A549 (cell line): ENCODE results near the gene HMCN1.

Source experiments
- CEBPB ChIP-seq, 2 experiments: fragments of >200 bp in 1 of 2; sonication (Bioruptor Twin) in 1 of 2; formaldehyde crosslinking in 1 of 2; IDR thresholded peaks; 2 replicates each; pipeline ENCODE4 v1.6.1; 2012 to 2016
- SMC3 ChIP-seq: fragments of >200 bp; sonication (Bioruptor Twin); formaldehyde crosslinking; IDR thresholded peaks from 3 replicates; pipeline ENCODE4 v1.6.1; 2018; ENCODE audit warnings: inconsistent platforms
- TF ChIP-seq, protein P1 (sequence below): fragments of >200 bp; sonication (Bioruptor Twin); formaldehyde crosslinking; IDR thresholded peaks from 3 replicates; pipeline ENCODE4 v1.5.1; 2016

DNA sequence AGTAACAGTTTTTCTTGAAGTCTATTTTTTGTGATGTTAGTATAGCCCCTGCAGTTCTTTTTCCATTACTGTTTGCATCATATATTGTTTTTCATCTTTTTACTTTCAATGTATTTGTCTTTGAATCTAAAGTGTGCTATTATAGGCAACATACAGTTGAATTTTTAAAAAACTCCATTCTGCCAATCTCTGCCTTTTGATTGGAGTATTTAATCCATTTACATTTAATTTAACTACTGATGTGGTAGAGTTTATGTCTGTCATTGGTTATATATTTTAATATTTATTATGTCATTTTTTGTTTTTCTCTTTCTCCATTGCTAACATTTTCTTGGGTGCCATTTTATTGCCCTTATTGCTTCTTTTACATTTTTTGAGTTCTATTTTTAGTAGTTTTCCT is 296.3 kb downstream of the HMCN1 start:
- TF ChIP-seq, protein P1, sequence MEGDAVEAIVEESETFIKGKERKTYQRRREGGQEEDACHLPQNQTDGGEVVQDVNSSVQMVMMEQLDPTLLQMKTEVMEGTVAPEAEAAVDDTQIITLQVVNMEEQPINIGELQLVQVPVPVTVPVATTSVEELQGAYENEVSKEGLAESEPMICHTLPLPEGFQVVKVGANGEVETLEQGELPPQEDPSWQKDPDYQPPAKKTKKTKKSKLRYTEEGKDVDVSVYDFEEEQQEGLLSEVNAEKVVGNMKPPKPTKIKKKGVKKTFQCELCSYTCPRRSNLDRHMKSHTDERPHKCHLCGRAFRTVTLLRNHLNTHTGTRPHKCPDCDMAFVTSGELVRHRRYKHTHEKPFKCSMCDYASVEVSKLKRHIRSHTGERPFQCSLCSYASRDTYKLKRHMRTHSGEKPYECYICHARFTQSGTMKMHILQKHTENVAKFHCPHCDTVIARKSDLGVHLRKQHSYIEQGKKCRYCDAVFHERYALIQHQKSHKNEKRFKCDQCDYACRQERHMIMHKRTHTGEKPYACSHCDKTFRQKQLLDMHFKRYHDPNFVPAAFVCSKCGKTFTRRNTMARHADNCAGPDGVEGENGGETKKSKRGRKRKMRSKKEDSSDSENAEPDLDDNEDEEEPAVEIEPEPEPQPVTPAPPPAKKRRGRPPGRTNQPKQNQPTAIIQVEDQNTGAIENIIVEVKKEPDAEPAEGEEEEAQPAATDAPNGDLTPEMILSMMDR, result no peak
- TF ChIP-seq CEBPB (IDR thresholded peaks at IDR 0.05) (no peak), SMC3 (no peak)
